Keratinocyte (primary cell): Measurements from ENCODE around the gene RNF41. TPM values are rescaled to one million over a fixed set of nuclear protein-coding genes. Genes with fewer than 3 reads are reported as not detected.
A peak's percentile ranks its signal among the peaks of the same experiment; 100 is the strongest.

Experiments
- DNase-seq: peaks from one replicate; pipeline ENCODE4 v3.0.0-alpha.2; 2011; ENCODE audit warnings: low read depth, missing footprints, low spot score
- FAIRE-seq: peaks from 2 replicates; lab custom pipeline; 2011; peaks lifted over from hg19 to GRCh38; lab: Jason Lieb, UNC
- H2AFZ ChIP-seq: 2 replicates; pipeline ENCODE4 v1.6.0; 2012; ENCODE audit warnings: low read length, control low read depth, inconsistent platforms; ENCODE audit not compliant: control insufficient read depth
- H3K27ac ChIP-seq: 2 replicates; pipeline ENCODE4 v1.5.1; 2011; ENCODE audit warnings: low read length; ENCODE audit not compliant: control insufficient read depth, insufficient read depth
- H3K27me3 ChIP-seq: 3 replicates; pipeline ENCODE4 v1.6.0; 2011; ENCODE audit warnings: low read length; ENCODE audit not compliant: control insufficient read depth, insufficient read depth; ENCODE audit errors: extremely low read depth
- H3K36me3 ChIP-seq, 2 experiments: 2 replicates in 1 of 2; 3 replicates in 1 of 2; pipeline ENCODE4 v1.5.1; 2011; ENCODE audit warnings: low read length in 2 of 2, mild to moderate bottlenecking in 1 of 2; ENCODE audit not compliant: control insufficient read depth in 2 of 2, insufficient read depth in 2 of 2; ENCODE audit errors: extremely low read depth in 1 of 2
- H3K4me1 ChIP-seq: 3 replicates; pipeline ENCODE4 v1.5.1; 2011; ENCODE audit warnings: low read length; ENCODE audit not compliant: control insufficient read depth, insufficient read depth; ENCODE audit errors: extremely low read depth
- H3K4me2 ChIP-seq: 3 replicates; pipeline ENCODE4 v1.6.0; 2011; ENCODE audit warnings: low read depth, low read length; ENCODE audit not compliant: control insufficient read depth, insufficient read depth; ENCODE audit errors: extremely low read depth
- H3K4me3 ChIP-seq, 3 experiments: fragments of 200-600 bp in 1 of 3; sonication (generic) in 1 of 3; 2 replicates in 2 of 3; 3 replicates in 1 of 3; pipeline ENCODE4 v1.5.1; 2011 to 2016; ENCODE audit warnings: low read length in 3 of 3, mild to moderate bottlenecking in 3 of 3, control low read depth in 2 of 3, inconsistent platforms in 1 of 3, low read depth in 1 of 3, mixed read lengths in 1 of 3, mixed run types in 1 of 3, moderate library complexity in 1 of 3; ENCODE audit not compliant: control insufficient read depth in 2 of 3, insufficient read depth in 2 of 3; ENCODE audit errors: extremely low read depth in 1 of 3
- H3K79me2 ChIP-seq: 2 replicates; pipeline ENCODE4 v1.6.0; 2012; ENCODE audit warnings: low read length; ENCODE audit not compliant: control insufficient read depth, insufficient read depth
- H3K9ac ChIP-seq: 3 replicates; pipeline ENCODE4 v1.6.0; 2011; ENCODE audit warnings: low read length; ENCODE audit not compliant: control insufficient read depth, insufficient read depth; ENCODE audit errors: extremely low read depth
- H3K9me1 ChIP-seq: 3 replicates; pipeline ENCODE4 v1.6.0; 2011; ENCODE audit warnings: low read length; ENCODE audit not compliant: control insufficient read depth, insufficient read depth; ENCODE audit errors: extremely low read depth
- H3K9me3 ChIP-seq: 2 replicates; pipeline ENCODE4 v1.5.1; 2012; ENCODE audit warnings: low read depth, low read length; ENCODE audit not compliant: control insufficient read depth
- H4K20me1 ChIP-seq: 3 replicates; pipeline ENCODE4 v1.6.0; 2011; ENCODE audit warnings: low read length; ENCODE audit not compliant: control insufficient read depth, insufficient read depth; ENCODE audit errors: extremely low read depth
- EZH2 ChIP-seq: IDR thresholded peaks from one replicate; pipeline ENCODE4 v1.6.1; 2012; ENCODE audit warnings: inconsistent platforms, mild to moderate bottlenecking, low read length, moderate library complexity
- dilution Hi-C: fragments of 300-500 bp; cut with MboI; formaldehyde crosslinking; loops from one replicate; pipeline ENCODE4 v1.7.0; 2020; ENCODE audit warnings: low sequenced_read_pairs; ENCODE audit not compliant: extremely low pct_ligation_motif_present
- polyA plus RNA-seq, 5 experiments: library from polyadenylated mRNA; depleted of rRNA in 3 of 5; stranded (reverse) in 3 of 5; stranded (forward) in 1 of 5; unstranded in 1 of 5; fragments of >200 nt; gene quantifications; 1 replicate in 1 of 5; 2 replicates in 3 of 5; 3 replicates in 1 of 5; pipeline versions ENCODE4 v1.2.1 to v1.2.3, GENCODE V29; 2011 to 2012; ENCODE audit warnings: missing spikeins in 2 of 5, low read depth in 1 of 5, low replicate concordance in 1 of 5
- TF ChIP-seq, protein P1 (sequence below), 3 experiments: IDR thresholded peaks in 1 of 3; conservative IDR thresholded peaks in 1 of 3; optimal IDR thresholded peaks in 1 of 3; 2 replicates in 2 of 3; 3 replicates in 1 of 3; pipeline versions ENCODE3 to v1.5.1; 2011; ENCODE audit warnings: low read length in 3 of 3, mild to moderate bottlenecking in 3 of 3, moderate library complexity in 2 of 3, control low read depth in 1 of 3, inconsistent platforms in 1 of 3; ENCODE audit not compliant: insufficient read depth in 2 of 3; ENCODE audit errors: extremely low read depth in 1 of 3

The RNF41 gene
- polyA plus RNA-seq, 1 donor (not counting 4 experiments of a cell fraction or from before 2014, with no cell fraction given), result 42.2 TPM

DNA sequence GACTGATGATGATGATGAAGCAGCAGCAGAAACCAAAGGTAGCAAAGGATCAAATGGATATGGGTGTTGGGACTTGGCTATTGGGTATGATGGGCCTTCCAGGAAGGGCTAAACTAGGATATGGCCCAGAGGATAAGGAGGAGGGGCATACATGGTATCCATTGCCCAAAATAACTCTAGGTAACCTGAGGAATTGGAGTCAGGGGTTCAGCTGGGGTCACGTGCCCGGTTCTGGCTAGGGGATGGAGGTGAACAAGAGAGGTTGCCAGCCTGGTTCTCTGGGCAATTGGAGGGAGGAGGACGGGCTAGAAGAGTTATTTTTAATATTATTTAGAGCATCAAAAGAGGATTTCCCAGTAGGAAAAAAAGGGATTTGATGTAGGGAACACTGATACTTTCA, 39.2 kb upstream of the RNF41 start:
- Histone ChIP-seq H3K27me3 (no peaks in the 10 kb centered on the region), H3K36me3 (peaks cover 4 to 5% of the 10 kb centered on the region in 2 experiments), H3K79me2 (peaks cover 21% of the 10 kb centered on the region), H3K9me1 (no peaks in the 10 kb centered on the region), H3K4me1 (peaks cover 36% of the 10 kb centered on the region), H3K4me3 (no peak overlapping the region), H3K27ac (peak overlapping the region; percentile 76), H3K4me2 (no peak overlapping the region), H3K9me3 (no peaks in the 10 kb centered on the region), H3K9ac (no peak overlapping the region), H4K20me1 (no peaks in the 10 kb centered on the region), H2AFZ (no peak overlapping the region)
- dilution Hi-C loops, result no loop called here
- no peak for DNase-seq
- no peak for TF ChIP-seq EZH2
- TF ChIP-seq, protein P1, sequence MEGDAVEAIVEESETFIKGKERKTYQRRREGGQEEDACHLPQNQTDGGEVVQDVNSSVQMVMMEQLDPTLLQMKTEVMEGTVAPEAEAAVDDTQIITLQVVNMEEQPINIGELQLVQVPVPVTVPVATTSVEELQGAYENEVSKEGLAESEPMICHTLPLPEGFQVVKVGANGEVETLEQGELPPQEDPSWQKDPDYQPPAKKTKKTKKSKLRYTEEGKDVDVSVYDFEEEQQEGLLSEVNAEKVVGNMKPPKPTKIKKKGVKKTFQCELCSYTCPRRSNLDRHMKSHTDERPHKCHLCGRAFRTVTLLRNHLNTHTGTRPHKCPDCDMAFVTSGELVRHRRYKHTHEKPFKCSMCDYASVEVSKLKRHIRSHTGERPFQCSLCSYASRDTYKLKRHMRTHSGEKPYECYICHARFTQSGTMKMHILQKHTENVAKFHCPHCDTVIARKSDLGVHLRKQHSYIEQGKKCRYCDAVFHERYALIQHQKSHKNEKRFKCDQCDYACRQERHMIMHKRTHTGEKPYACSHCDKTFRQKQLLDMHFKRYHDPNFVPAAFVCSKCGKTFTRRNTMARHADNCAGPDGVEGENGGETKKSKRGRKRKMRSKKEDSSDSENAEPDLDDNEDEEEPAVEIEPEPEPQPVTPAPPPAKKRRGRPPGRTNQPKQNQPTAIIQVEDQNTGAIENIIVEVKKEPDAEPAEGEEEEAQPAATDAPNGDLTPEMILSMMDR (optimal IDR thresholded peaks at IDR 0.05 in 1 of 3, IDR thresholded peaks at IDR 0.05 in 1 of 3, conservative IDR thresholded peaks at IDR 0.05 in 1 of 3; ENCODE audit: extremely low read depth in 1 of 3, insufficient read depth in 2 of 3, low read length in 3 of 3), result no peak
- FAIRE-seq, result no peak

DNA sequence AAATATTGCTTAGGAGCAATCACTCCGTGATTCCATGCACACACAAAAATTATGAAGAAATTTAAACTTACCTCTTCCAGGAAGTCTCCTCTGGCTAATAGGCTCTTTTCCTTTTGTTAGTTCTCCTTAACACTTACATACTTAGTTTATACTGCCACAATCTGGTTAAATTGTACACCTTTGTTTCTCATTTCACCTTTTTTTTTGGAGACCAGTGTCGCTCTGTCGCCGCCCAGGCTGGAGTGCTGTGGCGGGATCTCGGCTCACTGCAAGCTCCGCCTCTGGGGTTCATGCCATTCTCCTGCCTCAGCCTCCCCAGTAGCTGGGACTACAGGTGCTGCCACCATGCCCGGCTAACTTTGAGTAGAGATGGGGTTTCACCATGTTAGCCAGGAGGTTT, 38.7 kb upstream of the RNF41 start:
- Histone ChIP-seq H3K9me3 (no peaks in the 10 kb centered on the region), H3K4me2 (no peak overlapping the region), H3K36me3 (peaks cover 7 to 11% of the 10 kb centered on the region in 2 experiments), H3K4me1 (peaks cover 36% of the 10 kb centered on the region), H3K27me3 (no peaks in the 10 kb centered on the region), H3K79me2 (peaks cover 26% of the 10 kb centered on the region), H3K9ac (no peak overlapping the region), H2AFZ (no peak overlapping the region), H3K9me1 (no peaks in the 10 kb centered on the region), H3K27ac (no peak overlapping the region), H3K4me3 (no peak overlapping the region), H4K20me1 (no peaks in the 10 kb centered on the region)
- TF ChIP-seq, protein P1 (optimal IDR thresholded peaks at IDR 0.05 in 1 of 3, IDR thresholded peaks at IDR 0.05 in 1 of 3, conservative IDR thresholded peaks at IDR 0.05 in 1 of 3; ENCODE audit: extremely low read depth in 1 of 3, insufficient read depth in 2 of 3, low read length in 3 of 3), result no peak
- TF ChIP-seq EZH2, result no peak
- DNase-seq, result no peak
- FAIRE-seq, result no peak
- dilution Hi-C loops, result no loop called here
